HG03280 (cell line): ENCODE results near the gene PMEL.
A peak's percentile ranks its signal among the peaks of the same experiment; 100 is the strongest.
"Not testable (repeated sequence)": the region's sequence is repeated elsewhere in the genome, so short reads cannot be mapped to it uniquely, and the experiment has no call there.

Experiments used
- ATAC-seq: cut with Tn5 transposase; IDR thresholded peaks from one replicate; pipeline ENCODE4 v1.9.1; 2021; ENCODE audit warnings: mild to moderate bottlenecking, moderate library complexity; ENCODE audit not compliant: unreplicated experiment

The PMEL gene

GRCh38 chr12:55965941-55966407 lies at the start of gene PMEL:
PMEL (minus strand) TSS chr12:55966042; CDS start chr12:55966011, 31 bp downstream.
- peak; percentile 2 for ATAC-seq

GRCh38 chr12:56014205-56014604 lies 48.4 kb upstream of the PMEL start:
- no peak for ATAC-seq

GRCh38 chr12:56013482-56013881 lies 47.6 kb upstream of the PMEL start:
- no peak for ATAC-seq

GRCh38 chr12:56011509-56012090 lies 45.8 kb upstream of the PMEL start:
- no peak for ATAC-seq

- no peak for ATAC-seq
Observed at GRCh38 chr12:56010111-56010570, 44.3 kb upstream of the PMEL start.

GRCh38 chr12:56007564-56008559 lies 42.0 kb upstream of the PMEL start:
- ATAC-seq = peak; percentile 39

GRCh38 chr12:56004211-56004610 lies 38.4 kb upstream of the PMEL start:
- ATAC-seq = no peak

- not testable (repeated sequence) for ATAC-seq
Observed at GRCh38 chr12:56003376-56003775, 37.5 kb upstream of the PMEL start.

GRCh38 chr12:56001487-56002100 lies 35.8 kb upstream of the PMEL start:
- no peak for ATAC-seq

GRCh38 chr12:55999999-56000540 lies 34.2 kb upstream of the PMEL start:
- not testable (repeated sequence) for ATAC-seq

GRCh38 chr12:55999522-55999921 lies 33.7 kb upstream of the PMEL start:
- not testable (repeated sequence) for ATAC-seq

- no peak for ATAC-seq
Observed at GRCh38 chr12:55997535-55997859, 31.7 kb upstream of the PMEL start.

GRCh38 chr12:55996715-55997534 lies 31.1 kb upstream of the PMEL start, which contains the start of gene SUOX:
SUOX (plus strand) TSS chr12:55997276; CDS start chr12:56002222, 4,946 bp downstream.
- peak; percentile 99 for ATAC-seq

GRCh38 chr12:55996201-55996714 lies 30.4 kb upstream of the PMEL start:
- no peak for ATAC-seq

GRCh38 chr12:55995366-55995765 lies 29.5 kb upstream of the PMEL start:
- no peak for ATAC-seq

- no peak for ATAC-seq
Observed at GRCh38 chr12:55993230-55993853, 27.5 kb upstream of the PMEL start.

GRCh38 chr12:55991110-55991509 lies 25.3 kb upstream of the PMEL start:
- ATAC-seq = no peak

- ATAC-seq = not testable (repeated sequence)
Observed at GRCh38 chr12:55985976-55986375, 20.1 kb upstream of the PMEL start.

- ATAC-seq = no peak
Observed at GRCh38 chr12:55985341-55985740, 19.5 kb upstream of the PMEL start.

GRCh38 chr12:55984861-55985260 lies 19.0 kb upstream of the PMEL start:
- ATAC-seq = no peak
